GM23338 (cell line): Measurements from ENCODE around the gene RANGAP1. TPM values are rescaled to one million over a fixed set of nuclear protein-coding genes. Genes with fewer than 3 reads are reported as not detected.
A peak's percentile ranks its signal among the peaks of the same experiment; 100 is the strongest.
"Not testable (repeated sequence)": the region's sequence is repeated elsewhere in the genome, so short reads cannot be mapped to it uniquely, and the experiment has no call there.

Source experiments
- ATAC-seq: fragments of 200-7000 bp; cut with Tn5 transposase; 3 replicates; pipeline ENCODE4 v1.9.1; 2020
- DNase-seq: peaks from one replicate; pipeline ENCODE4 v3.0.0-alpha.2; 2015; ENCODE audit warnings: low spot score
- H2AFZ ChIP-seq: fragments of 200-600 bp; sonication (generic); 2 replicates; pipeline ENCODE4 v1.8.0; 2016; ENCODE audit warnings: antibody characterized with exemption, mild to moderate bottlenecking, moderate library complexity
- H3F3A ChIP-seq: fragments of 200-600 bp; sonication (generic); replicated peaks from 2 replicates; pipeline ENCODE4 v1.8.0; 2017; ENCODE audit warnings: antibody characterized with exemption, mixed run types, low read depth
- H3K27ac ChIP-seq: fragments of 200-600 bp; sonication (generic); 2 replicates; pipeline ENCODE4 v1.6.1; 2016; ENCODE audit warnings: low read depth
- H3K27me3 ChIP-seq: fragments of 200-600 bp; sonication (generic); 2 replicates; pipeline ENCODE4 v1.8.0; 2016; ENCODE audit warnings: mild to moderate bottlenecking, mixed run types, moderate library complexity; ENCODE audit not compliant: insufficient read depth
- H3K36me3 ChIP-seq: fragments of 200-600 bp; sonication (generic); 2 replicates; pipeline ENCODE4 v1.8.0; 2016; ENCODE audit warnings: mild to moderate bottlenecking; ENCODE audit not compliant: insufficient read depth
- H3K4me1 ChIP-seq: fragments of 200-600 bp; sonication (generic); 2 replicates; pipeline ENCODE4 v1.8.0; 2016; ENCODE audit warnings: mild to moderate bottlenecking, moderate library complexity; ENCODE audit not compliant: insufficient read depth
- H3K4me2 ChIP-seq: fragments of 200-600 bp; sonication (generic); 2 replicates; pipeline ENCODE4 v1.7.1; 2017; ENCODE audit warnings: mixed run types
- H3K4me3 ChIP-seq: fragments of 200-600 bp; sonication (generic); 2 replicates; pipeline ENCODE4 v1.6.1; 2016; ENCODE audit warnings: mixed run types
- H3K79me2 ChIP-seq: fragments of 200-600 bp; sonication (generic); replicated peaks from 2 replicates; pipeline ENCODE4 v1.8.0; 2017; ENCODE audit warnings: mild to moderate bottlenecking; ENCODE audit not compliant: insufficient read depth
- H3K9me2 ChIP-seq: fragments of 200-600 bp; sonication (generic); 2 replicates; pipeline ENCODE4 v1.8.0; 2017; ENCODE audit not compliant: insufficient read depth
- H4K20me1 ChIP-seq: fragments of 200-600 bp; sonication (generic); replicated peaks from 2 replicates; pipeline ENCODE4 v1.8.0; 2017; ENCODE audit warnings: mild to moderate bottlenecking; ENCODE audit not compliant: insufficient read depth
- H3K27ac Mint-ChIP-seq: 2 replicates; pipeline ENCODE4 v1.8.0; 2020; ENCODE audit warnings: inconsistent platforms, mild to moderate bottlenecking, moderate library complexity, mixed read lengths
- H3K27me3 Mint-ChIP-seq: 3 replicates; pipeline ENCODE4 v1.8.0; 2022; ENCODE audit warnings: low read depth, mild to moderate bottlenecking, moderate library complexity, mixed read lengths, inconsistent platforms; ENCODE audit not compliant: insufficient read depth, poor library complexity
- H3K36me3 Mint-ChIP-seq: 3 replicates; pipeline ENCODE4 v1.8.0; 2021; ENCODE audit warnings: low read depth, mild to moderate bottlenecking, inconsistent platforms, moderate library complexity, mixed read lengths
- H3K4me1 Mint-ChIP-seq: 3 replicates; pipeline ENCODE4 v1.8.0; 2020; ENCODE audit warnings: mild to moderate bottlenecking, inconsistent platforms, mixed read lengths
- H3K4me3 Mint-ChIP-seq: 3 replicates; pipeline ENCODE4 v1.8.0; 2021; ENCODE audit warnings: moderate library complexity, mild to moderate bottlenecking, inconsistent platforms, mixed read lengths
- H3K9me3 Mint-ChIP-seq: 3 replicates; pipeline ENCODE4 v1.8.0; 2020; ENCODE audit warnings: moderate library complexity, mild to moderate bottlenecking, inconsistent platforms, mixed read lengths
- JUNB ChIP-seq: IDR thresholded peaks from one replicate; pipeline ENCODE4 v1.6.1; 2016; ENCODE audit warnings: antibody characterized with exemption; ENCODE audit not compliant: unreplicated experiment
- polyA plus RNA-seq: library from polyadenylated mRNA; unstranded; fragments of >200 nt; fragmentation: Nextera tagmentation; extraction: Ambion mirVana; gene quantifications from 2 replicates; pipeline ENCODE4 v1.2.1, GENCODE V29; 2016
- total RNA-seq: library from RNA; depleted of rRNA; stranded (reverse); fragments of >200 nt; shearing (Covaris generic); gene quantifications from 2 replicates; pipeline ENCODE4 v1.2.3, GENCODE V29; 2014
- TF ChIP-seq, protein P1 (sequence below): IDR thresholded peaks from one replicate; pipeline ENCODE4 v1.6.1; 2018; ENCODE audit warnings: antibody characterized with exemption; ENCODE audit not compliant: unreplicated experiment
- TF ChIP-seq, protein P2 (sequence below), 2 experiments: fragments of 200-600 bp in 1 of 2; sonication (generic) in 1 of 2; conservative IDR thresholded peaks; 2 replicates each; pipeline versions ENCODE4 v1.5.1 to v1.6.1; 2016 to 2017; ENCODE audit warnings: antibody characterized with exemption in 2 of 2, low read depth in 2 of 2, mild to moderate bottlenecking in 2 of 2, moderate library complexity in 1 of 2
- TF ChIP-seq, protein P3 (sequence below): IDR thresholded peaks from 2 replicates; pipeline ENCODE4 v1.6.1; 2016; ENCODE audit warnings: antibody characterized with exemption

Gene RANGAP1
- total and polyA plus RNA-seq, 2 experiments from 2014 or later = 54.7 to 141 TPM

DNA sequence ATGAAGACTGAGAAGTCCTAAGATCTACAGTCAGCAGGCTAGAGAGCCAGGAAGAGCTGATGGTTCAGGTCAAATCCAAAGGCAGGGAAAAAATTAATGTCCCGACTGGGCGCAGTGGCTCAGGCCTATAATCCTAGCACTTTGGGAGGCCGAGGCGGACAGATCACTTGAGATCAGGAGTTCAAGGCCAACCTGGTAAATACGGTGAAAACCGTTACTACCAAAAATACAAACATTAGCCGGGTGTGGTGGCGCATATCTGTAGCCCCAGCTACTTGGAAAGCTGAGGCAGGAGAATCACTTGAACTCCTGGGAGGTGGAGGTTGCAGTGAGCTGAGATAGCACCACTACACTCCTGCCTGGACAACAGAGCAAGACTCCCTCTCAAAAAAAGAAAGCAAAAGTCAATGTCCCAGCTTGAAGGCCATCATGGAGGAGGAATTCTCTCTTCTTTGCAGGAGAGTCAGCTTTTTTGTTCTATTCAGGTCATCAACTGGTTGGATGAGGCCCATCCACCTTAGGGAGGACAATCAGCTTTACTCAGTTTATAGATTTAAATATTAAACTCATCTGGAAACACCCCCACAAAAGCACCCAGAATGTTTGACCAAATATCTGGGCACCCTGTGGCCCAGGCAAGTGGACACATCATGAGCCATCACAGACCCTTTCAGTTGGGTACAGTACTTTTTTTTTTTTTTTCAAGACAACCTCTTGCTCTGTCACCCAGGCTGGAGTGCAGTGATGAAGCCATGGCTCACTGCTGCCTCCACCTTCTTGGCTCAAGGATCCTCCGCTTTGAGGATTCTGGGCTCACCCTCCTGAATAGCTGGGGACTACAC is 11.1 kb upstream of the RANGAP1 start:
- TF ChIP-seq, protein P1, sequence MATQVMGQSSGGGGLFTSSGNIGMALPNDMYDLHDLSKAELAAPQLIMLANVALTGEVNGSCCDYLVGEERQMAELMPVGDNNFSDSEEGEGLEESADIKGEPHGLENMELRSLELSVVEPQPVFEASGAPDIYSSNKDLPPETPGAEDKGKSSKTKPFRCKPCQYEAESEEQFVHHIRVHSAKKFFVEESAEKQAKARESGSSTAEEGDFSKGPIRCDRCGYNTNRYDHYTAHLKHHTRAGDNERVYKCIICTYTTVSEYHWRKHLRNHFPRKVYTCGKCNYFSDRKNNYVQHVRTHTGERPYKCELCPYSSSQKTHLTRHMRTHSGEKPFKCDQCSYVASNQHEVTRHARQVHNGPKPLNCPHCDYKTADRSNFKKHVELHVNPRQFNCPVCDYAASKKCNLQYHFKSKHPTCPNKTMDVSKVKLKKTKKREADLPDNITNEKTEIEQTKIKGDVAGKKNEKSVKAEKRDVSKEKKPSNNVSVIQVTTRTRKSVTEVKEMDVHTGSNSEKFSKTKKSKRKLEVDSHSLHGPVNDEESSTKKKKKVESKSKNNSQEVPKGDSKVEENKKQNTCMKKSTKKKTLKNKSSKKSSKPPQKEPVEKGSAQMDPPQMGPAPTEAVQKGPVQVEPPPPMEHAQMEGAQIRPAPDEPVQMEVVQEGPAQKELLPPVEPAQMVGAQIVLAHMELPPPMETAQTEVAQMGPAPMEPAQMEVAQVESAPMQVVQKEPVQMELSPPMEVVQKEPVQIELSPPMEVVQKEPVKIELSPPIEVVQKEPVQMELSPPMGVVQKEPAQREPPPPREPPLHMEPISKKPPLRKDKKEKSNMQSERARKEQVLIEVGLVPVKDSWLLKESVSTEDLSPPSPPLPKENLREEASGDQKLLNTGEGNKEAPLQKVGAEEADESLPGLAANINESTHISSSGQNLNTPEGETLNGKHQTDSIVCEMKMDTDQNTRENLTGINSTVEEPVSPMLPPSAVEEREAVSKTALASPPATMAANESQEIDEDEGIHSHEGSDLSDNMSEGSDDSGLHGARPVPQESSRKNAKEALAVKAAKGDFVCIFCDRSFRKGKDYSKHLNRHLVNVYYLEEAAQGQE = no peak
- Histone ChIP-seq H3K4me1 (0 out of 2 replicates have a peak, but pooled peaks cover 5% of the 10 kb centered on the region), H3K4me3 (no peak overlapping the region), H3K27me3 (no peaks in the 10 kb centered on the region), H3K4me2 (no peak overlapping the region), H3K27ac (peak overlapping the region; percentile 72; the same call in 1 of the 2 replicates), H3F3A (no peaks in the 10 kb centered on the region), H2AFZ (no peak overlapping the region), H3K36me3 (no peaks in the 10 kb centered on the region), H3K79me2 (peaks cover 9% of the 10 kb centered on the region; the same call in 1 of the 2 replicates), H3K9me2 (no peaks in the 10 kb centered on the region), H4K20me1 (no peaks in the 10 kb centered on the region)
- Mint-ChIP-seq H3K4me1 (peaks cover 5% of the 10 kb centered on the region), H3K27me3 (peaks cover 8% of the 10 kb centered on the region), H3K9me3 (peaks cover 8% of the 10 kb centered on the region), H3K36me3 (peaks cover 19% of the 10 kb centered on the region), H3K4me3 (no peak overlapping the region), H3K27ac (no peak overlapping the region)
- DNase-seq (no peak), ATAC-seq (no peak)

DNA sequence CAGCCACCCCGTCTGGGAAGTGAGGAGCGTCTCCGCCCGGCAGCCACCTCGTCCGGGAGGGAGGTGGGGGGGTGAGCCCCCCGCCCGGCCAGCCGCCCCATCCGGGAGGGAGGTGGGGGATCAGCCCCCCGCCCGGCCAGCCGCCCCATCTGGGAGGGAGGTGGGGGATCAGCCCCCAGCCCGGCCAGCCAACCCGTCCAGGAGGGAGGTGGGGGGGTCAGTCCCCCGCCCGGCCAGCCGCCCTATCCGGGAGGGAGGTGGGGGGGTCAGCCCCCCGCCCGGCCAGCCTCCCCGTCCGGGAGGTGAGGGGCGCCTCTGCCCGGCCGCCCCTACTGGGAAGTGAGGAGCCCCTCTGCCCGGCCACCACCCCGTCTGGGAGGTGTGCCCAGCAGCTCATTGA is 8.8 kb upstream of the RANGAP1 start:
- not testable (repeated sequence) for ATAC-seq, H3K27me3 ChIP-seq, H2AFZ ChIP-seq, H3K9me2 ChIP-seq, H3K27ac Mint-ChIP-seq, H3K4me3 ChIP-seq, H3K4me2 ChIP-seq, H3K27me3 Mint-ChIP-seq, DNase-seq, H3K9me3 Mint-ChIP-seq, H3K79me2 ChIP-seq, H3K27ac ChIP-seq, H3K4me3 Mint-ChIP-seq, H3K36me3 ChIP-seq, H3F3A ChIP-seq, H3K4me1 Mint-ChIP-seq, H4K20me1 ChIP-seq
- H3K36me3 Mint-ChIP-seq = peaks cover 15% of the 10 kb centered on the region
- H3K4me1 ChIP-seq = peaks cover 12% of the 10 kb centered on the region

DNA sequence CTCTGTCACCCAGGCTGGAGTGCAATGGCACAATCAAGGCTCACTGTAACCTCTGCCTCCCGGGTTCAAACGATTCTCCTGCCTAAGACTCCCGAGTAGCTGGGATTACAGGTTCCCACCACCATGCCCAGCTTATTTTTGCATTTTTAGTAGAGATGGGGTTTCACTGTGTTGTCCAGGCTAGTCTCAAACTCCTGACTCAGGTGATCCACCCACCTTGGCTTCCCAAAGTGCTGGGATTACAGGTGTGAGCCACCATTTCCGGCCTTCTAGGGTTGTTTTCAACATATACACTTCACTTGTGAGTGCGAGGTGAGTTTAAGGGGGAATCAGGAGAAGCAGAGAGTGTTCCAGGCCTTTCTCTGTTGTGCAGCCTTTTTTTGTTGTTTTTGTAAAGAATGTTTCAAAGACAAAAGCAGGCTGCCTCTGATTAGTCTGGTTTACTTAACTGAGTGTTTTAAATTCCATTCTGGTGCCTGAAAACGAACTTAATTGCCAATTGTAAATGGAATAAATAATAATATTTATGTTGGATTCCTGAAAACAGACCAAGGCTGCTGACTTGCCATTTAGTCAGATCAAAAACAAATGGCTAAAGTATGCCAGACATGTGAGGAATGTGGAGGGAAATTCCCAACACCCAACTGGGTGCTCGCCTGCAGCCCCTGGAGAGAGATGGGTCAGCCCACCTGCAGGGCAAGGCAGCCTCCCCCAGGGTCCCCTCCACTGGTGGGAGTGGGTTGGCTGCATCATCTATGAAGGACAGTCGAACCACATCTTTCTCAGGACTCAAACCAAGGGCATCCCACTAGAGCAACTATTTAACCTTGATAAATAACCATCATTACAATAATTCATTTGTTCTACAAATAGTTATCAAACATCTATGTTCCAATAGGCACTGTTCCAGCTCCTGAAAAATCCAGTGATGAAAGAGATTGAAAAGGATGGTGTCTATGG is 4.6 kb upstream of the RANGAP1 start:
- Mint-ChIP-seq H3K27ac (peak overlapping the region; percentile 97), H3K4me3 (no peak overlapping the region)
- H3K4me2 ChIP-seq = peak overlapping the region; percentile 13
- TF ChIP-seq, protein P2, sequence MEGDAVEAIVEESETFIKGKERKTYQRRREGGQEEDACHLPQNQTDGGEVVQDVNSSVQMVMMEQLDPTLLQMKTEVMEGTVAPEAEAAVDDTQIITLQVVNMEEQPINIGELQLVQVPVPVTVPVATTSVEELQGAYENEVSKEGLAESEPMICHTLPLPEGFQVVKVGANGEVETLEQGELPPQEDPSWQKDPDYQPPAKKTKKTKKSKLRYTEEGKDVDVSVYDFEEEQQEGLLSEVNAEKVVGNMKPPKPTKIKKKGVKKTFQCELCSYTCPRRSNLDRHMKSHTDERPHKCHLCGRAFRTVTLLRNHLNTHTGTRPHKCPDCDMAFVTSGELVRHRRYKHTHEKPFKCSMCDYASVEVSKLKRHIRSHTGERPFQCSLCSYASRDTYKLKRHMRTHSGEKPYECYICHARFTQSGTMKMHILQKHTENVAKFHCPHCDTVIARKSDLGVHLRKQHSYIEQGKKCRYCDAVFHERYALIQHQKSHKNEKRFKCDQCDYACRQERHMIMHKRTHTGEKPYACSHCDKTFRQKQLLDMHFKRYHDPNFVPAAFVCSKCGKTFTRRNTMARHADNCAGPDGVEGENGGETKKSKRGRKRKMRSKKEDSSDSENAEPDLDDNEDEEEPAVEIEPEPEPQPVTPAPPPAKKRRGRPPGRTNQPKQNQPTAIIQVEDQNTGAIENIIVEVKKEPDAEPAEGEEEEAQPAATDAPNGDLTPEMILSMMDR (conservative IDR thresholded peaks at IDR 0.05; ENCODE audit: low read depth in 2 of 2) = no peak
- TF ChIP-seq JUNB = no peak
- TF ChIP-seq, protein P3, sequence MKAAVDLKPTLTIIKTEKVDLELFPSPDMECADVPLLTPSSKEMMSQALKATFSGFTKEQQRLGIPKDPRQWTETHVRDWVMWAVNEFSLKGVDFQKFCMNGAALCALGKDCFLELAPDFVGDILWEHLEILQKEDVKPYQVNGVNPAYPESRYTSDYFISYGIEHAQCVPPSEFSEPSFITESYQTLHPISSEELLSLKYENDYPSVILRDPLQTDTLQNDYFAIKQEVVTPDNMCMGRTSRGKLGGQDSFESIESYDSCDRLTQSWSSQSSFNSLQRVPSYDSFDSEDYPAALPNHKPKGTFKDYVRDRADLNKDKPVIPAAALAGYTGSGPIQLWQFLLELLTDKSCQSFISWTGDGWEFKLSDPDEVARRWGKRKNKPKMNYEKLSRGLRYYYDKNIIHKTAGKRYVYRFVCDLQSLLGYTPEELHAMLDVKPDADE = no peak

More for the DNA sequence above, 4.6 kb upstream of the RANGAP1 start:
- Mint-ChIP-seq H3K4me1 (peaks cover 29% of the 10 kb centered on the region), H3K9me3 (peaks cover 5% of the 10 kb centered on the region), H3K27me3 (peaks cover 8% of the 10 kb centered on the region), H3K36me3 (peaks cover 5% of the 10 kb centered on the region; the same call in 2 of the 3 replicates)
- Histone ChIP-seq H3K4me1 (peaks cover 37% of the 10 kb centered on the region), H4K20me1 (no peaks in the 10 kb centered on the region), H3K9me2 (no peaks in the 10 kb centered on the region), H3K27ac (peak overlapping the region; percentile 99), H2AFZ (no peak overlapping the region), H3K79me2 (peaks cover 3% of the 10 kb centered on the region; the same call in 1 of the 2 replicates), H3K27me3 (no peaks in the 10 kb centered on the region), H3F3A (peaks cover 10% of the 10 kb centered on the region; the same call in 1 of the 2 replicates), H3K36me3 (no peaks in the 10 kb centered on the region), H3K4me3 (no peak overlapping the region)
- ATAC-seq (peak; percentile 5), DNase-seq (peak; percentile 83)
